SH-SY5Y (cell line): ENCODE data around the gene PTER.

ENCODE experiments used
- GATA2 ChIP-seq: IDR thresholded peaks from 2 replicates; pipeline ENCODE4 v1.6.1; 2011; ENCODE audit warnings: mild to moderate bottlenecking, low read depth, low read length
- GATA3 ChIP-seq: IDR thresholded peaks from 2 replicates; pipeline ENCODE4 v1.6.1; 2011; ENCODE audit warnings: low read depth, mild to moderate bottlenecking, low read length, moderate library complexity

DNA sequence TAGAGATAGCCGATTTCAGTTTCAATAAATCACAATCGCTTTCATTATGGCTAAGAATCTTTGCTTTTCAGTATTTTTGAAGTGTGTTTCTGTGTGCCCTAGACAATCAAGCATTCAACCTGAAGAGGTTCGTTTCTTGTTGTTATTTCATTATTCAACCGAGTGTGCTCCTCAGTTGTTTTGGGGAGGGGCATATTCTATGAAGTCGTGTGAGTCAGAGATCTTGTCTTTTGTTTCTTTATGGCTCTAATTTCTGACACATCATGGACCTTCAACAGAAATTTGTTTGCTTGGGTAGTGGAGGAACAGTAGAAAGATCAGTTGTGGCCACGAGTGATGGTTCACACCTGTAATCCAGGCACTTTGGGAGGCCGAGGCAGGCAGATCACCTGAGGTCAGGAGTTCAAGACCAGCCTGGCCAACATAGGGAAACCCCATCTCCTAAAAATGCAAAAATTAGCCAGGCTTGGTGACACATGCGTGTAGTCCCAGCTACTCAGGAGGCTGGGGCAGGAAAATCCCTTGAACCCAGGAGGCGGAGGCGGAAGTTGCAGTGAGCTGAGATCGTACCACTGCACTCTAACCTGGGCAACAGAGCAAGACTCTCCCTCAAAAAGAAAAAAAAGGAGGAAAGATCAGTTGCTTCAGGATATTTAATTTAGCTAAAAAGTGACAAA, 46.6 kb downstream of the PTER start:
- TF ChIP-seq GATA2 (no peak), GATA3 (no peak)
